Testis (tissue), 3 donors: Measurements from ENCODE around the gene MB21D2. TPM values are rescaled to one million over a fixed set of nuclear protein-coding genes. Genes with fewer than 3 reads are reported as not detected.

ENCODE experiments used
- DNase-seq: peaks from one replicate; pipeline ENCODE4 v3.0.0-alpha.2; 2019
- H3K27ac ChIP-seq, 2 donors: fragments of 200-600 bp; sonication (generic); one replicate each; pipeline ENCODE4 v1.5.1; 2019
- H3K27me3 ChIP-seq: fragments of 200-600 bp; sonication (generic); one replicate; pipeline ENCODE4 v1.5.1; 2019
- H3K36me3 ChIP-seq: fragments of 200-600 bp; sonication (generic); one replicate; pipeline ENCODE4 v1.5.1; 2017; ENCODE audit warnings: low read depth; ENCODE audit errors: missing control alignments
- H3K4me1 ChIP-seq: fragments of 200-600 bp; sonication (generic); one replicate; pipeline ENCODE4 v1.5.1; 2019
- H3K4me3 ChIP-seq, 2 donors: fragments of 200-600 bp; sonication (generic); one replicate each; pipeline ENCODE4 v1.5.1; 2017 to 2019
- H3K9me3 ChIP-seq: fragments of 200-600 bp; sonication (generic); one replicate; pipeline ENCODE4 v1.5.1; 2017
- CTCF ChIP-seq, 3 experiments: fragments of 450-650 bp in 2 of 3; fragments of 200-600 bp in 1 of 3; sonication (generic) in 1 of 3; IDR thresholded peaks; one replicate each; pipeline ENCODE4 v1.5.1; 2016 to 2019; ENCODE audit warnings: antibody characterized with exemption in 3 of 3, mild to moderate bottlenecking in 2 of 3, moderate library complexity in 1 of 3
- POLR2A ChIP-seq: fragments of 450-650 bp; IDR thresholded peaks from one replicate; pipeline ENCODE4 v1.6.1; 2017; ENCODE audit warnings: antibody characterized with exemption, mild to moderate bottlenecking, moderate library complexity
- WGBS, 2 donors: methylation state at CpG; one replicate each; pipeline ENCODE4 v1.1.5; 2018; 5-methylcytosine and 5-hydroxymethylcytosine counted together
- intact Hi-C: fragments of 100-400 bp; cut with DNase I; formaldehyde crosslinking; loops from one replicate; pipeline ENCODE4 v1.15.1; 2023; ENCODE audit warnings: low total_unique reads
- polyA plus RNA-seq: library from polyadenylated mRNA; stranded (reverse); fragments of 350-450 nt; fragmentation: Illumina TruSeq; extraction: RNeasy Lipid Tissue Mini Kit (QIAGEN cat#74804); gene quantifications from one replicate; pipeline ENCODE4 v1.2.3, GENCODE V29; 2014; ENCODE audit warnings: low read depth, low replicate concordance; ENCODE audit not compliant: insufficient read depth
- total RNA-seq, 2 donors: library from RNA; depleted of rRNA; stranded (reverse); fragments of >200 nt; gene quantifications; one replicate each; pipeline ENCODE4 v1.2.3, GENCODE V29; 2016

Gene MB21D2
- total and polyA plus RNA-seq, 3 donors from 2014 or later = 13.4 to 29.2 (median 23.9) TPM

- H3K4me1 ChIP-seq = peaks cover 16% of the 10 kb centered on the region
- DNase-seq = no peak
- intact Hi-C loops = no loop called here
- no peaks in the 10 kb centered on the region for H3K36me3 ChIP-seq
- no peaks in the 10 kb centered on the region for H3K27me3 ChIP-seq
- H3K27ac ChIP-seq = no peak overlapping the region
- 41 to 55% methylated on average over 4 of the region's 4 CpGs for WGBS, 2 donors
- H3K4me3 ChIP-seq = no peak overlapping the region
- TF ChIP-seq POLR2A (no peak), CTCF (IDR thresholded peaks at IDR 0.05) (no peak)
- H3K9me3 ChIP-seq = no peaks in the 10 kb centered on the region
These were observed 91.2 kb downstream of the MB21D2 start for GRCh38 chr3:192826214-192827006.

- H3K27me3 ChIP-seq = no peaks in the 10 kb centered on the region
- peaks cover 13% of the 10 kb centered on the region for H3K4me1 ChIP-seq
- DNase-seq = no peak
- no peak overlapping the region for H3K27ac ChIP-seq
- no peaks in the 10 kb centered on the region for H3K9me3 ChIP-seq
- no peak overlapping the region for H3K4me3 ChIP-seq
- intact Hi-C loops = no loop called here
- H3K36me3 ChIP-seq = no peaks in the 10 kb centered on the region
- WGBS, 2 donors = 91 to 93% methylated on average over 2 of the region's 2 CpGs
- no peak for TF ChIP-seq POLR2A
- TF ChIP-seq CTCF (IDR thresholded peaks at IDR 0.05) = no peak
These were observed 91.9 kb downstream of the MB21D2 start for GRCh38 chr3:192825657-192826200.

GRCh38 chr3:192825216-192825615 lies 92.4 kb downstream of the MB21D2 start:
- 61 to 63% methylated on average over 1 of the region's 1 CpG for WGBS, 2 donors
- intact Hi-C loops = no loop called here
- no peak overlapping the region for H3K27ac ChIP-seq

GRCh38 chr3:192824313-192824712 lies 93.3 kb downstream of the MB21D2 start:
- WGBS, 2 donors = 93 to 99% methylated on average over 2 of the region's 2 CpGs
- Histone ChIP-seq H3K4me3 (no peak overlapping the region), H3K4me1 (peaks cover 10% of the 10 kb centered on the region), H3K27ac (no peak overlapping the region), H3K36me3 (no peaks in the 10 kb centered on the region), H3K9me3 (no peaks in the 10 kb centered on the region), H3K27me3 (no peaks in the 10 kb centered on the region)
- no peak for TF ChIP-seq CTCF (IDR thresholded peaks at IDR 0.05)
- TF ChIP-seq POLR2A = no peak
- intact Hi-C loops = no loop called here
- no peak for DNase-seq

More at GRCh38 chr3:192825216-192825615, 92.4 kb downstream of the MB21D2 start:
- H3K36me3 ChIP-seq = no peaks in the 10 kb centered on the region
- H3K4me1 ChIP-seq = peaks cover 10% of the 10 kb centered on the region
- H3K9me3 ChIP-seq = no peaks in the 10 kb centered on the region
- no peak overlapping the region for H3K4me3 ChIP-seq
- H3K27me3 ChIP-seq = no peaks in the 10 kb centered on the region
- no peak for TF ChIP-seq POLR2A
- no peak for TF ChIP-seq CTCF (IDR thresholded peaks at IDR 0.05)
- no peak for DNase-seq
